Ovary (tissue), 3 donors: ENCODE measurements around the gene PGBD5.

ENCODE experiments used
- EP300 ChIP-seq: sonication (generic); formaldehyde crosslinking; IDR thresholded peaks from one replicate; pipeline ENCODE4 v1.6.1; 2017; ENCODE audit warnings: antibody characterized with exemption
- POLR2A ChIP-seq: fragments of 450-650 bp; IDR thresholded peaks from one replicate; pipeline ENCODE4 v1.6.1; 2017; ENCODE audit warnings: antibody characterized with exemption, mild to moderate bottlenecking, moderate library complexity
- TF ChIP-seq, protein P1 (sequence below), 3 donors: fragments of 450-650 bp in 2 of 3; fragments of 200-600 bp in 1 of 3; IDR thresholded peaks; one replicate each; pipeline versions ENCODE4 v1.5.1 to v1.8.0; 2016 to 2022; ENCODE audit warnings: antibody characterized with exemption in 3 of 3, mild to moderate bottlenecking in 1 of 3
- donor health status: DM: no; HTN: no; CAD: no.

DNA sequence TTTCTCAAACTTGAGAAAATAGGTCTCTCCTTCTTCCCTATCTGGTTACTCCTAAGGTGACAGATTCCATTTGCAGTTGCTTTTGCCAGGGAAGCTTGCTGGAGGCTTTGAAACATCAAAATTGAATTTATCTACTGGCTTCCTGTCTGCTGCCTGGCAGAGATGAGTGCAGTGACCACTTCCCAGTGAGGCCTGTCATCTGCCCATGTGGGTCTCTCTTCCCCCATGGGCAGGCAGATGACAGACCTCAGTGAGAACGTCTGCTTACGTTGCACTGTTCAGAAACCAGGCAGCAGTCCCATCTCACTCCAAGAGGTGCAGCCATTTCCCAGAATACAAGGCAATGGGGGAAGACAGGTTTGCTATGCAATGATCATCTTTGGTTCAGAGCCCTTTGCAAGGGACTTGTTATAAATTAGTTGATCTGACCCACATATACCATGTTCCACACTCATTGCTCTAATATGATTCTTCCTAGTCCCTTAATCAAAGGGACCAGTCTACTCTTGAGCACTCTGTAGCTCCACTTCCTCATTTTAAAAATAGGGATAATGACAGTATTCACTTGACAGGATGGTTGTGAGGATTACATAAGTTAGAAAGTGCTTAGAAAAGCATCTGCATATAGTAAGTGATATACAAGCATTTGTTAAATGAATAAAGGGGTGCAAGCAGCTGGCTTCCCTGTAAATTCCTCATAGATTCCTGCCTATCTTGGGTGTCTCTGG, 10.6 kb downstream of the PGBD5 start:
- TF ChIP-seq, protein P1, sequence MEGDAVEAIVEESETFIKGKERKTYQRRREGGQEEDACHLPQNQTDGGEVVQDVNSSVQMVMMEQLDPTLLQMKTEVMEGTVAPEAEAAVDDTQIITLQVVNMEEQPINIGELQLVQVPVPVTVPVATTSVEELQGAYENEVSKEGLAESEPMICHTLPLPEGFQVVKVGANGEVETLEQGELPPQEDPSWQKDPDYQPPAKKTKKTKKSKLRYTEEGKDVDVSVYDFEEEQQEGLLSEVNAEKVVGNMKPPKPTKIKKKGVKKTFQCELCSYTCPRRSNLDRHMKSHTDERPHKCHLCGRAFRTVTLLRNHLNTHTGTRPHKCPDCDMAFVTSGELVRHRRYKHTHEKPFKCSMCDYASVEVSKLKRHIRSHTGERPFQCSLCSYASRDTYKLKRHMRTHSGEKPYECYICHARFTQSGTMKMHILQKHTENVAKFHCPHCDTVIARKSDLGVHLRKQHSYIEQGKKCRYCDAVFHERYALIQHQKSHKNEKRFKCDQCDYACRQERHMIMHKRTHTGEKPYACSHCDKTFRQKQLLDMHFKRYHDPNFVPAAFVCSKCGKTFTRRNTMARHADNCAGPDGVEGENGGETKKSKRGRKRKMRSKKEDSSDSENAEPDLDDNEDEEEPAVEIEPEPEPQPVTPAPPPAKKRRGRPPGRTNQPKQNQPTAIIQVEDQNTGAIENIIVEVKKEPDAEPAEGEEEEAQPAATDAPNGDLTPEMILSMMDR (IDR thresholded peaks at IDR 0.05): no peak
- TF ChIP-seq POLR2A: no peak
- TF ChIP-seq EP300: no peak
